GM23338 (cell line): Measurements from ENCODE around the gene HDAC9. TPM values are rescaled to one million over a fixed set of nuclear protein-coding genes. Genes with fewer than 3 reads are reported as not detected.

Source experiments
- ATAC-seq: fragments of 200-7000 bp; cut with Tn5 transposase; 3 replicates; pipeline ENCODE4 v1.9.1; 2020
- DNase-seq: peaks from one replicate; pipeline ENCODE4 v3.0.0-alpha.2; 2015; ENCODE audit warnings: low spot score
- H2AFZ ChIP-seq: fragments of 200-600 bp; sonication (generic); 2 replicates; pipeline ENCODE4 v1.8.0; 2016; ENCODE audit warnings: antibody characterized with exemption, mild to moderate bottlenecking, moderate library complexity
- H3F3A ChIP-seq: fragments of 200-600 bp; sonication (generic); replicated peaks from 2 replicates; pipeline ENCODE4 v1.8.0; 2017; ENCODE audit warnings: antibody characterized with exemption, mixed run types, low read depth
- H3K27ac ChIP-seq: fragments of 200-600 bp; sonication (generic); 2 replicates; pipeline ENCODE4 v1.6.1; 2016; ENCODE audit warnings: low read depth
- H3K27me3 ChIP-seq: fragments of 200-600 bp; sonication (generic); 2 replicates; pipeline ENCODE4 v1.8.0; 2016; ENCODE audit warnings: mild to moderate bottlenecking, mixed run types, moderate library complexity; ENCODE audit not compliant: insufficient read depth
- H3K36me3 ChIP-seq: fragments of 200-600 bp; sonication (generic); 2 replicates; pipeline ENCODE4 v1.8.0; 2016; ENCODE audit warnings: mild to moderate bottlenecking; ENCODE audit not compliant: insufficient read depth
- H3K4me1 ChIP-seq: fragments of 200-600 bp; sonication (generic); 2 replicates; pipeline ENCODE4 v1.8.0; 2016; ENCODE audit warnings: mild to moderate bottlenecking, moderate library complexity; ENCODE audit not compliant: insufficient read depth
- H3K4me2 ChIP-seq: fragments of 200-600 bp; sonication (generic); 2 replicates; pipeline ENCODE4 v1.7.1; 2017; ENCODE audit warnings: mixed run types
- H3K4me3 ChIP-seq: fragments of 200-600 bp; sonication (generic); 2 replicates; pipeline ENCODE4 v1.6.1; 2016; ENCODE audit warnings: mixed run types
- H3K79me2 ChIP-seq: fragments of 200-600 bp; sonication (generic); replicated peaks from 2 replicates; pipeline ENCODE4 v1.8.0; 2017; ENCODE audit warnings: mild to moderate bottlenecking; ENCODE audit not compliant: insufficient read depth
- H3K9me2 ChIP-seq: fragments of 200-600 bp; sonication (generic); 2 replicates; pipeline ENCODE4 v1.8.0; 2017; ENCODE audit not compliant: insufficient read depth
- H4K20me1 ChIP-seq: fragments of 200-600 bp; sonication (generic); replicated peaks from 2 replicates; pipeline ENCODE4 v1.8.0; 2017; ENCODE audit warnings: mild to moderate bottlenecking; ENCODE audit not compliant: insufficient read depth
- H3K27ac Mint-ChIP-seq: 2 replicates; pipeline ENCODE4 v1.8.0; 2020; ENCODE audit warnings: inconsistent platforms, mild to moderate bottlenecking, moderate library complexity, mixed read lengths
- H3K27me3 Mint-ChIP-seq: 3 replicates; pipeline ENCODE4 v1.8.0; 2022; ENCODE audit warnings: low read depth, mild to moderate bottlenecking, moderate library complexity, mixed read lengths, inconsistent platforms; ENCODE audit not compliant: insufficient read depth, poor library complexity
- H3K36me3 Mint-ChIP-seq: 3 replicates; pipeline ENCODE4 v1.8.0; 2021; ENCODE audit warnings: low read depth, mild to moderate bottlenecking, inconsistent platforms, moderate library complexity, mixed read lengths
- H3K4me1 Mint-ChIP-seq: 3 replicates; pipeline ENCODE4 v1.8.0; 2020; ENCODE audit warnings: mild to moderate bottlenecking, inconsistent platforms, mixed read lengths
- H3K4me3 Mint-ChIP-seq: 3 replicates; pipeline ENCODE4 v1.8.0; 2021; ENCODE audit warnings: moderate library complexity, mild to moderate bottlenecking, inconsistent platforms, mixed read lengths
- H3K9me3 Mint-ChIP-seq: 3 replicates; pipeline ENCODE4 v1.8.0; 2020; ENCODE audit warnings: moderate library complexity, mild to moderate bottlenecking, inconsistent platforms, mixed read lengths
- CREB1 ChIP-seq: fragments of 250-450 bp; sonication (Bioruptor Pico); IDR thresholded peaks from 2 replicates; pipeline ENCODE4 v1.5.0; 2020; ENCODE audit warnings: low read depth, mild to moderate bottlenecking, moderate library complexity
- CTCF ChIP-seq, 2 experiments: fragments of 200-600 bp in 1 of 2; sonication (generic) in 1 of 2; conservative IDR thresholded peaks; 2 replicates each; pipeline versions ENCODE4 v1.5.1 to v1.6.1; 2016 to 2017; ENCODE audit warnings: antibody characterized with exemption in 2 of 2, low read depth in 2 of 2, mild to moderate bottlenecking in 2 of 2, moderate library complexity in 1 of 2
- EZH2 ChIP-seq: fragments of 200-600 bp; sonication (generic); IDR thresholded peaks from one replicate; pipeline ENCODE4 v1.8.0; 2017; ENCODE audit warnings: antibody characterized with exemption, mild to moderate bottlenecking, low read depth; ENCODE audit not compliant: unreplicated experiment
- EZH2phosphoT487 ChIP-seq: fragments of 200-600 bp; sonication (generic); IDR thresholded peaks from one replicate; pipeline ENCODE4 v1.8.1; 2018; ENCODE audit warnings: antibody characterized with exemption; ENCODE audit not compliant: unreplicated experiment
- JUNB ChIP-seq: IDR thresholded peaks from one replicate; pipeline ENCODE4 v1.6.1; 2016; ENCODE audit warnings: antibody characterized with exemption; ENCODE audit not compliant: unreplicated experiment
- NANOG ChIP-seq: IDR thresholded peaks from 2 replicates; pipeline ENCODE4 v1.6.1; 2016; ENCODE audit warnings: antibody characterized with exemption, borderline replicate concordance
- POLR2AphosphoS5 ChIP-seq: IDR thresholded peaks from 2 replicates; pipeline ENCODE4 v1.6.1; 2016; ENCODE audit warnings: antibody characterized with exemption, low read depth
- REST ChIP-seq: IDR thresholded peaks from one replicate; pipeline ENCODE4 v1.6.1; 2018; ENCODE audit warnings: antibody characterized with exemption; ENCODE audit not compliant: unreplicated experiment
- STAT1 ChIP-seq: IDR thresholded peaks from one replicate; pipeline ENCODE4 v1.6.1; 2016; ENCODE audit warnings: antibody characterized with exemption; ENCODE audit not compliant: unreplicated experiment
- ZNF114 ChIP-seq: fragments of 250-450 bp; sonication (Bioruptor Pico); IDR thresholded peaks from 2 replicates; pipeline ENCODE4 v1.5.0; 2020; ENCODE audit warnings: mild to moderate bottlenecking, moderate library complexity
- ZNF331 ChIP-seq: fragments of 250-450 bp; sonication (Bioruptor Pico); IDR thresholded peaks from 2 replicates; pipeline ENCODE4 v1.5.0; 2020; ENCODE audit warnings: low read depth, mild to moderate bottlenecking, moderate library complexity
- ZNF462 ChIP-seq: fragments of 250-450 bp; sonication (Bioruptor Pico); IDR thresholded peaks from 2 replicates; pipeline ENCODE4 v1.5.0; 2020; ENCODE audit warnings: mild to moderate bottlenecking, moderate library complexity
- polyA plus RNA-seq: library from polyadenylated mRNA; unstranded; fragments of >200 nt; fragmentation: Nextera tagmentation; extraction: Ambion mirVana; gene quantifications from 2 replicates; pipeline ENCODE4 v1.2.1, GENCODE V29; 2016
- total RNA-seq: library from RNA; depleted of rRNA; stranded (reverse); fragments of >200 nt; shearing (Covaris generic); gene quantifications from 2 replicates; pipeline ENCODE4 v1.2.3, GENCODE V29; 2014
- TF ChIP-seq, protein P1 (sequence below): IDR thresholded peaks from 2 replicates; pipeline ENCODE4 v1.6.1; 2016; ENCODE audit warnings: antibody characterized with exemption

HDAC9 gene
- total and polyA plus RNA-seq, 2 experiments from 2014 or later, result 8.3 to 18.5 TPM

DNA sequence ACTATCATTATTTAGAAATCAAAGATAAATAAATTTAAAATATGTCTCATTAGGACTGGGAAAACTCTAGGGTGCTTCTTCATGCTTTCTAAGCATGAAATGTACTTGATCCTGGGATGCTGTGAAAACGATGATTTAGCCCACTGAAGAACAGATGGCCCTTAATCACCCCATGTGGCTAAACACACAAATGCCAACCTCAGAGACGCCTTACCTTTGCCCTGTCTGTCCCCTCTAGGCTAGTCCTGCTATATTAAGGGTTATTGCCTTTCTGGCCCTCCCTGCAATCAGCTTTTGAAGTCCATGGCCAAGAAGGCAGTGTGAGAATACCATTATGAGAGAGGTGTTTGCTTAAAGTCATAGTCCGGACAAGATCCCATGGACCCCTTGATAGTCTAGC, 404.7 kb downstream of the HDAC9 start:
- H3K4me3 Mint-ChIP-seq, result no peak overlapping the region
- no peak for ATAC-seq
- H3K4me1 Mint-ChIP-seq, result peaks cover 5% of the 10 kb centered on the region; the same call in 2 of the 3 replicates
- Histone ChIP-seq H3K4me3 (no peak overlapping the region), H3F3A (no peaks in the 10 kb centered on the region), H3K36me3 (no peaks in the 10 kb centered on the region), H3K79me2 (no peaks in the 10 kb centered on the region), H3K27ac (no peak overlapping the region), H2AFZ (no peak overlapping the region), H4K20me1 (no peaks in the 10 kb centered on the region), H3K4me2 (no peak overlapping the region), H3K4me1 (0 out of 2 replicates have a peak, but pooled peaks cover 6% of the 10 kb centered on the region), H3K9me2 (no peaks in the 10 kb centered on the region), H3K27me3 (no peaks in the 10 kb centered on the region)
- H3K27ac Mint-ChIP-seq, result no peak overlapping the region
- TF ChIP-seq POLR2AphosphoS5 (no peak), REST (no peak), NANOG (no peak), CTCF (conservative IDR thresholded peaks at IDR 0.05; ENCODE audit: low read depth in 2 of 2) (no peak), JUNB (no peak), ZNF462 (no peak), CREB1 (CRISPR knock-in tag) (no peak), ZNF114 (CRISPR knock-in tag) (no peak), STAT1 (no peak), EZH2phosphoT487 (no peak), ZNF331 (CRISPR knock-in tag) (no peak), EZH2 (no peak)
- TF ChIP-seq, protein P1, sequence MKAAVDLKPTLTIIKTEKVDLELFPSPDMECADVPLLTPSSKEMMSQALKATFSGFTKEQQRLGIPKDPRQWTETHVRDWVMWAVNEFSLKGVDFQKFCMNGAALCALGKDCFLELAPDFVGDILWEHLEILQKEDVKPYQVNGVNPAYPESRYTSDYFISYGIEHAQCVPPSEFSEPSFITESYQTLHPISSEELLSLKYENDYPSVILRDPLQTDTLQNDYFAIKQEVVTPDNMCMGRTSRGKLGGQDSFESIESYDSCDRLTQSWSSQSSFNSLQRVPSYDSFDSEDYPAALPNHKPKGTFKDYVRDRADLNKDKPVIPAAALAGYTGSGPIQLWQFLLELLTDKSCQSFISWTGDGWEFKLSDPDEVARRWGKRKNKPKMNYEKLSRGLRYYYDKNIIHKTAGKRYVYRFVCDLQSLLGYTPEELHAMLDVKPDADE, result no peak
- H3K36me3 Mint-ChIP-seq, result no peaks in the 10 kb centered on the region
- DNase-seq, result no peak
- no peaks in the 10 kb centered on the region for H3K27me3 Mint-ChIP-seq
- no peaks in the 10 kb centered on the region for H3K9me3 Mint-ChIP-seq
